ENCODE measurements around the gene ACMSD.
A peak's percentile ranks its signal among the peaks of the same experiment; 100 is the strongest.

Gene ACMSD

DNA sequence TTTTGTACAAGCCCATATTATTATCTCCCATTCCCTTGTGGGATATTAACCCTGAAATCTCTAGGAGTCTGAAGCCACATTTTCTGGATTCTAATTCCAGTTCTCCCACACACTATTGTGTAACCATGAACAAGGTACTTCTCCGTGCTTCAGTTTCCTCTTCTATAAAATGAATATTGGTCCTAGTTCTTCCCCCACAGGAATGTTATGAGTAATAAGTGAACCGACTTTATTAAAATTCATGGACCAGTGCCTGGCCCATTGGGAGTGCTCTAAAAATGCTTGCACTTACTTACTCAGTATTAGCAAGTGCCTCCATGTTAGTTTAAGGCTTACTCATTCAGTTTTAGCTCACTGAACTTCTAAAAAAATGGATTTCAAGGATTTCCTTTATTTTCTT lies 1.4 kb upstream of the ACMSD start:
- no peak overlapping the region for H2BK5ac ChIP-seq (ENCODE audit: low read depth, low read length, poor library complexity)
- H3K9ac ChIP-seq (ENCODE audit: low read length), result no peak overlapping the region
- no peak overlapping the region for H4K12ac ChIP-seq (ENCODE audit: low read depth, low read length)
- H3K79me1 ChIP-seq (ENCODE audit: low read length), result no peaks in the 10 kb centered on the region
- no peak overlapping the region for H2BK12ac ChIP-seq (ENCODE audit: low read length)
- no peak overlapping the region for H3K27ac ChIP-seq (ENCODE audit: low read depth, low read length)
- no peak overlapping the region for H3K4ac ChIP-seq (ENCODE audit: low read depth, low read length)
- no peaks in the 10 kb centered on the region for H3K9me3 ChIP-seq (ENCODE audit: insufficient read depth, low read depth, low read length)
- H3K4me1 ChIP-seq (ENCODE audit: control insufficient read depth in 1 of 2, insufficient read depth in 2 of 2, low read length in 2 of 2), result no peaks in the 10 kb centered on the region
- H2AFZ ChIP-seq (ENCODE audit: insufficient read depth, low read length, poor library complexity), result no peak overlapping the region
- no peak overlapping the region for H3K14ac ChIP-seq (ENCODE audit: low read length)
- H3K4me3 ChIP-seq (ENCODE audit: low read depth, low read length), result no peak overlapping the region
- no peak overlapping the region for H3K18ac ChIP-seq (ENCODE audit: low read length)
- no CpG with 5 or more reads among the region's 2 CpGs for WGBS (ENCODE audit: extremely low coverage, insufficient coverage, insufficient read length)
- no peak overlapping the region for H2BK120ac ChIP-seq (ENCODE audit: insufficient read depth, low read length, poor library complexity)
- no peak overlapping the region for H2AK5ac ChIP-seq (ENCODE audit: low read length)
- H3K79me2 ChIP-seq (ENCODE audit: control insufficient read depth, insufficient read depth, low read length, poor library complexity), result no peaks in the 10 kb centered on the region
- no peaks in the 10 kb centered on the region for H3K36me3 ChIP-seq (ENCODE audit: control insufficient read depth in 1 of 2, insufficient read depth in 2 of 2, low read length in 2 of 2)
- H3K4me2 ChIP-seq (ENCODE audit: low read length), result no peak overlapping the region
- no peak overlapping the region for H3K23ac ChIP-seq (ENCODE audit: low read length)
- H4K8ac ChIP-seq (ENCODE audit: low read depth, low read length), result no peak overlapping the region
- H4K91ac ChIP-seq (ENCODE audit: low read depth, low read length), result no peak overlapping the region
- no peak for DNase-seq
- no peaks in the 10 kb centered on the region for H3K27me3 ChIP-seq (ENCODE audit: insufficient read depth, low read length)

DNA sequence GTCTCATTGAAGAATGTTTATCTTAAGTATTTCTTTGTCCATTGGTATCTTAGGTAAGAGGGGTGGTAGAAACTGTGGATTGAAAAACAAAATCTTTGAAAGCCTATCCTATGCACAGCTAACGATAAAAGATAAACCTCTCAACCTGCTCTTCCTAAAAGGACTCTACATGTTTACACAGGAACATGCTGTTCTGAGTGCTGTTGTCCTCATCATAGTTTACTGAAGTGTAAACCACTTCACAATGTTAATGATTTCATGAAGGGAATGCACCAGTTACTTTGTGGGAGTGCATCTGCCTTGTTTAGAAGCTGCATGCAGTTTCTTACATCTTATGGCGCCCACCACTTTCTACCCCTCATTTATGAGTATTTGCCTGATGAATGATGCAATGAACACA lies 1.2 kb downstream of the ACMSD start:
- no peak overlapping the region for H3K4ac ChIP-seq (ENCODE audit: low read depth, low read length)
- H2AFZ ChIP-seq (ENCODE audit: insufficient read depth, low read length, poor library complexity), result no peak overlapping the region
- H3K4me1 ChIP-seq (ENCODE audit: control insufficient read depth in 1 of 2, insufficient read depth in 2 of 2, low read length in 2 of 2), result peaks cover 4 to 5% of the 10 kb centered on the region in 2 experiments
- no peak overlapping the region for H3K9ac ChIP-seq (ENCODE audit: low read length)
- H3K18ac ChIP-seq (ENCODE audit: low read length), result no peak overlapping the region
- H2BK5ac ChIP-seq (ENCODE audit: low read depth, low read length, poor library complexity), result no peak overlapping the region
- H4K8ac ChIP-seq (ENCODE audit: low read depth, low read length), result no peak overlapping the region
- H3K79me1 ChIP-seq (ENCODE audit: low read length), result no peaks in the 10 kb centered on the region
- no CpG with 5 or more reads among the region's 2 CpGs for WGBS (ENCODE audit: extremely low coverage, insufficient coverage, insufficient read length)
- no peak overlapping the region for H4K91ac ChIP-seq (ENCODE audit: low read depth, low read length)
- H3K27ac ChIP-seq (ENCODE audit: low read depth, low read length), result no peak overlapping the region
- H3K4me3 ChIP-seq (ENCODE audit: low read depth, low read length), result no peak overlapping the region
- no peaks in the 10 kb centered on the region for H3K79me2 ChIP-seq (ENCODE audit: control insufficient read depth, insufficient read depth, low read length, poor library complexity)
- H3K9me3 ChIP-seq (ENCODE audit: insufficient read depth, low read depth, low read length), result no peaks in the 10 kb centered on the region
- no peak overlapping the region for H3K23ac ChIP-seq (ENCODE audit: low read length)
- H2AK5ac ChIP-seq (ENCODE audit: low read length), result no peak overlapping the region
- DNase-seq, result no peak
- no peak overlapping the region for H4K12ac ChIP-seq (ENCODE audit: low read depth, low read length)
- no peak overlapping the region for H2BK120ac ChIP-seq (ENCODE audit: insufficient read depth, low read length, poor library complexity)
- no peak overlapping the region for H3K14ac ChIP-seq (ENCODE audit: low read length)
- no peaks in the 10 kb centered on the region for H3K36me3 ChIP-seq (ENCODE audit: control insufficient read depth in 1 of 2, insufficient read depth in 2 of 2, low read length in 2 of 2)
- H2BK12ac ChIP-seq (ENCODE audit: low read length), result no peak overlapping the region
- H3K27me3 ChIP-seq (ENCODE audit: insufficient read depth, low read length), result no peaks in the 10 kb centered on the region
- no peak overlapping the region for H3K4me2 ChIP-seq (ENCODE audit: low read length)

DNA sequence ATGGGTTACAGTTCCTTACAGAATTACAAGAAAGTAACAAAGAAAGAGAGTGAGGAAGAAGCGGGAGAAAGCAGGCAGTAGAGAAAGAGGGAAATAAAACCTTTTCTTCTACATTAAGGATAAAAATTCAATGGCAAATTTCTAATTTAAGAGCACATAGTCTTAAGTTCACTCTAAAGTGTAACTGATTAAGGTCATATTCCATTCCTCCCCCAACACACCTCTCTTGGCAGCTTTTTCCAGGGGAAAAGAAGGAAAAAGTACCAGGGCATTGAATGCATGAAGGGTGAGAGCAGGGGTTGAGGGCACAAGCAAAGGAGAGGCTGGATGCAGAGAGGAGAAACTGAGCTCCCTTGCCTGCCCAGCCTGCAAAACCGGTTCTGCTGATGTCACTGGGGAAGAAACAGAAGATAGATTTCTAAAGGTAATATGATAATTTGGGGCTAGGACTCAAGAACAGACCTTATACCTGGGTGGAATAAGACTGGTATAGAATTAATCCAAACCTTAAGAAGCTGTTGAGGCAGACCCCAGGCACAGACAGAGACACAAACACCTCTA lies 4.6 kb downstream of the ACMSD start:
- Histone ChIP-seq H3K9ac (ENCODE audit: low read length) (no peak overlapping the region), H2AK5ac (ENCODE audit: low read length) (no peak overlapping the region), H3K23ac (ENCODE audit: low read length) (no peak overlapping the region), H3K4me1 (ENCODE audit: control insufficient read depth in 1 of 2, insufficient read depth in 2 of 2, low read length in 2 of 2) (peaks cover 5 to 7% of the 10 kb centered on the region in 2 experiments), H3K14ac (ENCODE audit: low read length) (no peak overlapping the region), H4K12ac (ENCODE audit: low read depth, low read length) (no peak overlapping the region), H3K27ac (ENCODE audit: low read depth, low read length) (no peak overlapping the region), H3K79me1 (ENCODE audit: low read length) (no peaks in the 10 kb centered on the region), H2AFZ (ENCODE audit: insufficient read depth, low read length, poor library complexity) (no peak overlapping the region), H4K8ac (ENCODE audit: low read depth, low read length) (no peak overlapping the region), H3K9me3 (ENCODE audit: insufficient read depth, low read depth, low read length) (no peaks in the 10 kb centered on the region), H3K18ac (ENCODE audit: low read length) (no peak overlapping the region), H2BK5ac (ENCODE audit: low read depth, low read length, poor library complexity) (no peak overlapping the region), H2BK120ac (ENCODE audit: insufficient read depth, low read length, poor library complexity) (no peak overlapping the region), H3K27me3 (ENCODE audit: insufficient read depth, low read length) (no peaks in the 10 kb centered on the region), H4K91ac (ENCODE audit: low read depth, low read length) (no peak overlapping the region), H3K4me2 (ENCODE audit: low read length) (no peak overlapping the region), H3K4ac (ENCODE audit: low read depth, low read length) (no peak overlapping the region), H3K79me2 (ENCODE audit: control insufficient read depth, insufficient read depth, low read length, poor library complexity) (no peaks in the 10 kb centered on the region), H3K36me3 (ENCODE audit: control insufficient read depth in 1 of 2, insufficient read depth in 2 of 2, low read length in 2 of 2) (no peaks in the 10 kb centered on the region), H3K4me3 (ENCODE audit: low read depth, low read length) (no peak overlapping the region), H2BK12ac (ENCODE audit: low read length) (no peak overlapping the region)
- peak in 1 of 2 donors; percentile 40 for DNase-seq
- no CpG with 5 or more reads among the region's 2 CpGs for WGBS (ENCODE audit: extremely low coverage, insufficient coverage, insufficient read length)

DNA sequence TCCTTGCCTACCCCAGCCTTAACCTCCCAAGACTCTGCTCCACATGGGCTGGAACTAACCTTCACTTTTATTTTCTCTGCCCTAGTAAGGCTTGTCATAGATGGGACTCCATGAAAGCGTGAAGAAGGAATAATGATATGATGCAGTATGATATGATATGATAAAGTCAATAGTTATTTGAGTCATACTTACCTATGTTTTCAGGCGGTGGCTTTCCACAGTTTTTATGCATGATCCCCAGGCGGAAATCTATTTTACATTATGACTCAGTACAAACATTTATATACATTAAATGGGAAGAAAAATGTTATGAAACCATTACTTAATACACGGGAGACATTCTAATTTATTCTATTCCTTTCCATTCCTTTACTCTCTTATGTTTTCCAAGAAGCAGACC lies 5.6 kb downstream of the ACMSD start:
- Histone ChIP-seq H2AK5ac (ENCODE audit: low read length) (no peak overlapping the region), H3K79me1 (ENCODE audit: low read length) (no peaks in the 10 kb centered on the region), H2AFZ (ENCODE audit: insufficient read depth, low read length, poor library complexity) (no peak overlapping the region), H3K18ac (ENCODE audit: low read length) (no peak overlapping the region), H3K23ac (ENCODE audit: low read length) (no peak overlapping the region), H3K9me3 (ENCODE audit: insufficient read depth, low read depth, low read length) (no peaks in the 10 kb centered on the region), H2BK5ac (ENCODE audit: low read depth, low read length, poor library complexity) (no peak overlapping the region), H2BK12ac (ENCODE audit: low read length) (no peak overlapping the region), H3K79me2 (ENCODE audit: control insufficient read depth, insufficient read depth, low read length, poor library complexity) (no peaks in the 10 kb centered on the region), H3K4me3 (ENCODE audit: low read depth, low read length) (no peak overlapping the region), H3K27ac (ENCODE audit: low read depth, low read length) (no peak overlapping the region), H3K4me2 (ENCODE audit: low read length) (no peak overlapping the region), H4K12ac (ENCODE audit: low read depth, low read length) (no peak overlapping the region), H4K8ac (ENCODE audit: low read depth, low read length) (no peak overlapping the region), H3K14ac (ENCODE audit: low read length) (no peak overlapping the region), H3K36me3 (ENCODE audit: control insufficient read depth in 1 of 2, insufficient read depth in 2 of 2, low read length in 2 of 2) (no peaks in the 10 kb centered on the region), H3K4me1 (ENCODE audit: control insufficient read depth in 1 of 2, insufficient read depth in 2 of 2, low read length in 2 of 2) (peaks cover 5 to 7% of the 10 kb centered on the region in 2 experiments), H3K4ac (ENCODE audit: low read depth, low read length) (no peak overlapping the region), H3K27me3 (ENCODE audit: insufficient read depth, low read length) (no peaks in the 10 kb centered on the region), H3K9ac (ENCODE audit: low read length) (no peak overlapping the region), H4K91ac (ENCODE audit: low read depth, low read length) (no peak overlapping the region), H2BK120ac (ENCODE audit: insufficient read depth, low read length, poor library complexity) (no peak overlapping the region)
- no CpG with 5 or more reads among the region's 4 CpGs for WGBS (ENCODE audit: extremely low coverage, insufficient coverage, insufficient read length)
- no peak for DNase-seq

All from trophoblast cell (in vitro differentiated cells and primary cell).